H7 (cell line): Measurements from ENCODE around the gene CCNT1. TPM values are rescaled to one million over a fixed set of nuclear protein-coding genes. Genes with fewer than 3 reads are reported as not detected.
"Not testable (repeated sequence)": the region's sequence is repeated elsewhere in the genome, so short reads cannot be mapped to it uniquely, and the experiment has no call there.

Source experiments
- DNase-seq: peaks from one replicate; pipeline ENCODE4 v3.0.0; 2012
- H3K27me3 ChIP-seq: 2 replicates; pipeline ENCODE4 v1.6.0; 2011; ENCODE audit warnings: mild to moderate bottlenecking, low read length; ENCODE audit not compliant: control insufficient read depth, insufficient read depth
- H3K36me3 ChIP-seq: replicated peaks from 2 replicates; pipeline ENCODE4 v1.5.1; 2011; ENCODE audit warnings: low read length; ENCODE audit not compliant: control insufficient read depth, insufficient read depth
- H3K4me3 ChIP-seq: 2 replicates; pipeline ENCODE4 v1.5.1; 2011; ENCODE audit warnings: low read depth, mild to moderate bottlenecking, control low read depth, low read length, moderate library complexity; ENCODE audit not compliant: insufficient read depth
- total RNA-seq: library from RNA; depleted of rRNA; stranded (reverse); fragments of >200 nt; shearing (Covaris generic); gene quantifications from 2 replicates; pipeline ENCODE4 v1.2.3, GENCODE V29; 2014; rRNA removed

The CCNT1 gene
- total RNA-seq, result 25.6 and 37.4 TPM in 2 replicates

DNA sequence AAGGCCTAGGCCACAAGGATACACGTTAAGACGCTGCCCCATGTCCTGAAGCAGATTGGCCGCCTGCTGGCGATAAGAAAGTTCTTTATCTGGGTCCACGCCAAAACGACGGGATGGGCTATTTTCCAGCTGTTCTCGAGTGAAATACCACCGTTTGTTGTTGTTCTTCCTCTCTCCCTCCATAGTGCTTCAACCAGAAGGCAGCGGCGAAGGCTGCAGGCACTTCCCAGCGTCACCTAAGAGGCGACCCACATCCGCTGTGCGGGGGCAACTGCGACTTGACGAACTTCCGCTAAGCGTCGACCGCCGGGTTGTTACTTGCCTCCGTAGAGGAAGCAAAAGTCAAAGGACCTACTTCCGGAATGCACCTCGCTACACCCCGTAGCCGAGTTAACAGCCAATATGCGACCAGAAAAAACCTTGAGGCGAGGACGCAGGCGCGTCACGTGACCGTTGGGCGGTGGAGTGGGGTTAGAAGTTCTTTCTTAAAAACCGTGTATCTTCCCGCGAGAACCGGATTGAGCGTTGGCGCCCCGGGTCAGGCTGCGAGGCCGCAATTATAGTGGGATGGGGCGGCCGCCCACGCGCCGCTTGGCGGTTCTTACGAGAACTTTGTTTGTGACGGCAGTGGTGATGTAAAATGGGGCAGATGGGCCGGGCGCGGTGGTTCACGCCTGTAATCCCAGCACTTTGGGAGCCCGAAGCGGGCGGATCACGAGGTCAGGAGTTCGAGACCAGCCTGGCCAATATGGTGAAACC is at the start of gene CCNT1:
CCNT1 (minus strand) TSS at position 215 of the 759 bp plus-strand sequence; CDS start at position 183, 32 bp downstream.
- Histone ChIP-seq H3K4me3 (peak within 1 kb of the TSS; percentile 98), H3K27me3 (no peaks in the 10 kb centered on the region), H3K36me3 (peaks cover 6% of the 10 kb centered on the region)
- peak; percentile 97 for DNase-seq

DNA sequence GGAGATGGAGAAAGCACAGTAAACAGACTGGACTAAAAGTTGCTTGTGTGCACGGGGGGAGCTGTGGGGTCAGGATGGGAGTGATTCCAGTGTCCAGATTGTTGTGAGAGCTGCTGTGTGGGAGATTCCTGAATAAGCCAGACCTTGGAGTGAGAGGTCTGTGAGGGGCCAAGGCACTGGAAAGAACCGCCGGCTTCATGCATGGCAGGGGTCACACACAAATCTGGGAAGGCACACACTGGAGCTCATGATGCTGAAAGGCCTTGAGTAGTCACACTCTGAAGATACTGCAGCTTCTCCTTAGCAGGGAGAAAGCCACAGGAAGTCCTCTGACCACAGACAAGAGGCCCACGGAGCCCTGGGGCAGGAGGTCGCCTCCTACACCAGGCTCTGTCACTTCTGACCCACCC is 49.3 kb upstream of the CCNT1 start:
- no peak for DNase-seq
- no peaks in the 10 kb centered on the region for H3K36me3 ChIP-seq
- H3K27me3 ChIP-seq, result no peaks in the 10 kb centered on the region
- no peak overlapping the region for H3K4me3 ChIP-seq

DNA sequence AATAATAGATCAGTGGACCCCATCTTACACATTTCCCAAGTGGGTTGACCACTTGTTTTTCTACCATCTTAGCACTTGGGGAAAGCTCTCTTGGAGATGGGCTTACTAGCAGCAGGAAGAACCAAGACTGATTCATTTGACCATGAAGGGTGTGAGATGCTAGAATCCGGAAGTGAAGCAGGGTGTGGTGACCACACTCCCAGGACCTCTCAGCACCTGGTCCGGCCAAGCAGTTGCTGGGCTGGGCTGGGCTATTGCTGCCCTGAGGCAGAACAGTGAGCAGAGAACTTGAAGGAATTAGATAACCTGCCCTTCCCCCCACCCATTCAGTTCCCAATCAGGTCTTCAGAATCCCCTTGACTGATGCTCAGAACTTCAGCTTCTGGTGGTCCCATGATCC is 48.0 kb upstream of the CCNT1 start:
- DNase-seq, result no peak
- Histone ChIP-seq H3K36me3 (no peaks in the 10 kb centered on the region), H3K4me3 (no peak overlapping the region), H3K27me3 (no peaks in the 10 kb centered on the region)

DNA sequence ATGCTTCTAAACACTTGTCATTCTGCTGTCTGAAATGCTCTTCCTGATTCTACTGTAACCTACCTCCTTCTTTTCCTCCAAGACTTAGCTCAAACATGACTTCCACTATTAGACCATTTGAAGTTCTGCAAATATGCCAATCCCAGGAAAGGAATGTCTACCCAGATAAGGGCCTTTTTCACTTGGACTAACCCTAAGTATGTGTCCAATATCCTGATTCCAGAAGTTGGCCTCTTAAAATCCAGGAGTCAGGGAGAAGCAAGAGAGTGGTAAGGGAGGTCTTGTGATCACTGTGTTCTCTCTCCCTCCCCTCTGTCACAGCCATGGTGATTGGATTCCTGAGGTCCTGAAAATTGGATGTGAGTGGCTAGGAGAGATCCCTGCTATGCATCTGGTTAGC is 42.2 kb upstream of the CCNT1 start:
- DNase-seq, result no peak
- Histone ChIP-seq H3K36me3 (no peaks in the 10 kb centered on the region), H3K4me3 (no peak overlapping the region), H3K27me3 (no peaks in the 10 kb centered on the region)

DNA sequence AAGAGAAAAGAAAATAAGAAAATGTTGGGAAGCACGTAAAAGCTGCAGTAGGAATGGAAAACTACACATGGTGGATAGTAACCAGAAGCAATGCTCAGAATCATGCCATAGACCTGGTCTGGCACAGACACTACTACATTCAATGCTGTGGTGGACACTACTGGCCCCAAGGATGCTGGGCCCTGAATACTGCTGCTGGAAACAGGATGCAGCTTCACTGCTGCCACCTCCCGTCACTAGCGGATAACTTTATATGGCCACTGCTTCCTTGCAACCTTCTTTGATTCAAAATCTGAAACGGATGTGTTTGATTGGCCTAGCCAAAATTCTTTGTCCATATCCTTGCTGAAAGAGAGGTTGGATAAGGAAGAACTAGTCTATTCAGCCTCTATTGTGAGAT is 41.7 kb upstream of the CCNT1 start:
- H3K36me3 ChIP-seq, result no peaks in the 10 kb centered on the region
- H3K27me3 ChIP-seq, result no peaks in the 10 kb centered on the region
- no peak for DNase-seq
- no peak overlapping the region for H3K4me3 ChIP-seq

DNA sequence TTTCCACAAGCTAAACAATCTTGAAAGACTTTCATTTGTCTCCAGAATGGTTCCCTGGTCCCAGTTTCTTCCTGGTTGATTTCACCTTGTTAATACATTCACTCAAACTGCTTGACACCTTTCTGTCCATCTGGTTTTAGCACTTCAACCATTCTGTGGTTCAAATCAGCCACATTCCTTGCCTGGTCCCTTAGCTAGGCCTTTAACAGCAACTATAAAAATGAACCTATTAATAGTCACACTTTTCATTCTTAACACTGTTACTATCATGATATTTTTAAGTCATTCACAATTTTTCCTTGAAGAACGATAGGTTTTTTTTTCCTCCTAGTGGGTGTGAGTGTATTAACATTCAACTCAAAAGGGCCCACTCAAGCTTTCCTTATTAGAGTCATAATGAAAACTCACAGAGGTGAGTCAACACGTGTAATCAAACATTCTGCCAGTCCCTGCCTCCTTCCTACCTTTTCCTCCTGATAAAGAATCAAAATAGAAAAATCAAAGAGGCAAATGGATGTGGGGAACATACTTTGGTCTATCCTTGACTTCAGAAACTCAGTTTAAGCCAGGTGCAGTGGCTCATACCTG is 34.4 kb upstream of the CCNT1 start:
- DNase-seq, result no peak
- Histone ChIP-seq H3K36me3 (no peaks in the 10 kb centered on the region), H3K27me3 (no peaks in the 10 kb centered on the region), H3K4me3 (no peak overlapping the region)

DNA sequence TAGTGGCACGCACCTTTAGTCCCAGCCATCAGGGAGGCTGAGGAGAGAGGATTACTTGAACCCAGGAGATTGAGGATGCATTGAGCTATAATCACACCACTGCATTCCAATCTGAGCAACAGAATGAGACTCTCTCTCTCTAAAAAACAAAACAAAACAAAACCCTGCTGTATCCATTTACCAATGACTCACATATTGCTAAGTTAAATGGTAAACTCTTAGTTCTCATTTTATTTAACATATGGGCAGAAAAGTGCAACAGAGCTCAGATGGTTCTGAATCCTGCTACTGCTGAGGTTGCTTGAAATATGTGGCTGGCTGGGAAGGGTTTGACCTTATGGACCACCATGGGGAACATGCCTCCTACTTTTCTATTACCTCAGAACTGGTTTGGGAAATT is 33.7 kb upstream of the CCNT1 start:
- DNase-seq, result no peak
- H3K4me3 ChIP-seq, result no peak overlapping the region
- H3K36me3 ChIP-seq, result no peaks in the 10 kb centered on the region
- no peaks in the 10 kb centered on the region for H3K27me3 ChIP-seq

DNA sequence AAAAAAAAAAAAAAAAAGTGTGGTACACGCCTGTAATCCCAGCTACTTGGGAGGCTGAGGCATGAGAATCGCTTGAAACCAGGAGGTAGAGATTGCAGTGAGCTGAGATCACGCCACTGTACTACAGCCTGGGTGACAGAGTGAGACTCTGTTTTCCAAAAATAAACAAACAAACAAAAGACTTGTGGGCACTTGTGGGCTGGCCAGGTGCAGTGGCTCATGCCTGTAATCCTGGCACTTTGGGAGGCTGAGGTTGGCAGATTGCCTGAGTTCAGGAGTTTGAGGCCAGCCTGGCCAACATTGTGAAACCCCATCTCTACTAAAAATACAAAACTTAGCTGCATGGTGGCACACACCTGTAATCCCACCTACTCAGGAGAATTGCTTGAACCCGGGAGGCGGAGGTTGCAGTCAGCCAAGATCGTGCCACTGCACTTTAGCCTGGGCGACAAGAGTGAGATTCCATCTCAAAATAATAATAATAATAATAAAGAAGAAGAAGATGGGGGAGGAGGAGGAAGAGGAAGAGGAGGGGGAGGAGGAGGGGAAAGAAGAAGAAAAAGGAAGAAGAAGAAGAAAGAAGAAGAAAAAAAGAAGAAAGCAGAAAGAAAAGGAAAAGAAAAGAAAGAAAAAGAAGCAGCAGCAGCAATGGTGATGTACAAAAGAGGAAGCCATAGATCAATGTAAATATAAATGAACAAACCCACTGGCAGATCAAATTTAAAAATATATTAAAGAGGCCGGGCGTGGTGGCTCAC is 27.9 kb upstream of the CCNT1 start:
- H3K36me3 ChIP-seq, result no peaks in the 10 kb centered on the region
- no peaks in the 10 kb centered on the region; the same call in 1 of the 2 replicates for H3K27me3 ChIP-seq
- DNase-seq, result no peak
- no peak overlapping the region for H3K4me3 ChIP-seq

DNA sequence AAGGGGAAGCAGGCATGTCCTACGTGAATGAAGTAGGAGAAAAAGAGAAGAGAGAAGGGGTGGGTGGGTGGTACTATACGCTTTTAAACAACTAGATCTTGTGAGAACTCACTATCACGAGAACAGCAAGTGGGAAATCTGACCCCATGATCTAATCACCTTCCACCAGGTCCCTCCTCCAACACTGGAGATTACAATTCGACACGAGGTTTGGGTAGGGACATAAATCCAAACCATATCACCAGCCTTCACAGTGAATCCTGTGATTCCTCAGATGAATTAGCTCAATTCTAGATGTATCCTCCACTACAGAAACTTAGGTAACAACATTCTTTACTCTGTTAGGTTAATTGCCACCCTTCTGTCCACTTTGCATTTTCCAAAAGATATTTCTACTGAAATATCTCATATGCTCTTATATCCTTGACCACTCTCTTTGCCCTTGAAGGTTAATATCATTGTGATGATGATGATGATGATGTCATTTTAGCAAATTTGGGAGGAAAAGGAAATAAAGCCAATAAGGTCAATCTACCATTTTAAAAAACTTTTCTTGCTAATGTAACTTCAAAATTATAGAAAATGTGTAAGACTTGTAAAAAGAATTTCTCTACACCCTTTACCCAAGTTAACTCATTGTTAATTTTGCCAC is 23.2 kb upstream of the CCNT1 start:
- no peaks in the 10 kb centered on the region; the same call in 1 of the 2 replicates for H3K27me3 ChIP-seq
- no peaks in the 10 kb centered on the region for H3K36me3 ChIP-seq
- H3K4me3 ChIP-seq, result no peak overlapping the region
- no peak for DNase-seq

DNA sequence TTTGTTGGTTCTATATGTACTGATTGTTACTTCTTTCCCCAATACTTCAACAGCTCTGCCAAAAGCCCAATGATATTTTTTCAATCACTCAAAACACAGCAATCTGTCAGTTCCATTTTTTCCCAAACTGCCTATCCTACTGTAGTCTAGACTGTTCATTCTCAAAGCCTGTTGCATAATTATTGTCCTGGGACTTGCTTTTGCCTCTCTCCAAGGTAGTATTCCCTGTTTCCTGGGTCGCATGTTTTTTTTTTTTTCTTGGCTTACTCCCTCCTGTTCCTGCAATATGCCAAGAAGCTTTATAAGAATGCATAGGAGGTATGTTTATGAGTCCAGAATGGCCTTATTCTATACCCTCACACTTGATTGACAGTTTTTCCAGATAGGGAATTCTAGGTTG is 19.9 kb upstream of the CCNT1 start:
- Histone ChIP-seq H3K27me3 (no peaks in the 10 kb centered on the region; the same call in 1 of the 2 replicates), H3K4me3 (no peak overlapping the region), H3K36me3 (no peaks in the 10 kb centered on the region)
- DNase-seq, result no peak

DNA sequence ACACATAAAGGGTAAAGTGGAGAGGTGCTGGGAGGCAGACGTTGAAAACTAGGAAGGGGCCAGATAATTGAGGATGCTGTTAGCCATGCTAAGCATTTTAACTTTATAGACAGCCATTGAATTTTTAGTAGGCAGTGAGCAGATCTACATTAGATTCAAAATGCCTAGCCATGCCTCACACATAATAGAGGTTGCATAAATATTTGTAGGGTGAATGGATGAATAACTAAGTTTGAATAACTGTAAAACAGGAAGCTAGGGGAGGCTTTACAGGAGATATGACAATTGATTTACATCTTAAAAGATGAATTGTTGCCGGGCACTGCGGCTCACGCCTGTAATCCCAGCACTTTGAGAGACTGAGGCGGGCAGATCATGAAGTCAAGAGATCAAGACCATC is 12.3 kb upstream of the CCNT1 start:
- H3K4me3 ChIP-seq, result no peak overlapping the region
- H3K36me3 ChIP-seq, result no peaks in the 10 kb centered on the region

DNA sequence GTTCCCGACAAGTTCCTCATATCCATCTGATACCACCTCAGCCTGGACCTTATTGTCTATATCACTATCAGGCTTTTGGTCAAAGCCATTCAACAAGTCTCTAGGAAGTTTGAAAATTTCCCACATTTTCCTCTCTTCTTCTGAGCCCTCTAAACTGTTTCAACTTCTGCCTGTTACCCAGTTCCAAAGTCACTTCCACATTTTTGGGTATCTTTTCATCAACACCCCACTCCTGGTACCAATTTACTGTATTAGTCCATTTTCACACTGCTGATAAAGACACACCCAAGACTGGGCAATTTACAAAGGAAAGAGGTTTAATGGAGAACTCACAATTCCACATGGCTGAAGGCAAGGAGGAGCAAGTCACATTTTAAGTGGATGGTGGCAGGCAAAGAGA is 4.2 kb upstream of the CCNT1 start:
- DNase-seq, H3K36me3 ChIP-seq, H3K4me3 ChIP-seq, H3K27me3 ChIP-seq: not testable (repeated sequence)

More for the DNA sequence above, 12.3 kb upstream of the CCNT1 start:
- no peaks in the 10 kb centered on the region for H3K27me3 ChIP-seq
- DNase-seq, result no peak

DNA sequence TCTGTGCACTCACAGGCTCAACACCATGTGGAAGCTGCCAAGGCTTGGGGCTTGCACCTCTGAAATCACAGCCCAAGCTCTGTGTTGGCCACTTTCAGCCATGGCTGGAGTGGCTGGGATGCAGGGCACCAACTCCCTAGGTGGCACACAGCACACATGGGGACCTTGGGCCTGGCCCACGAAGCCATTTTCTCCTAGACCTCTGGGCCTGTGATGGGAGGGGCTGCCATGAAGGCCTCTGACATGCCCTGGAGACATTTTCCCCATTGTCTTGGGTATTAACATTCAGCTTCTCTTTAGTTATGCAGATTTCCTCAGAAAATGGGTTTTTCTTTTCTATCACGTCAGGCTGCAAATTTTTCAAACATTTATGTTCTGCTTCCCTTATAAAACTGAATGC is 3.7 kb upstream of the CCNT1 start:
- H3K27me3 ChIP-seq, DNase-seq, H3K36me3 ChIP-seq, H3K4me3 ChIP-seq: not testable (repeated sequence)

DNA sequence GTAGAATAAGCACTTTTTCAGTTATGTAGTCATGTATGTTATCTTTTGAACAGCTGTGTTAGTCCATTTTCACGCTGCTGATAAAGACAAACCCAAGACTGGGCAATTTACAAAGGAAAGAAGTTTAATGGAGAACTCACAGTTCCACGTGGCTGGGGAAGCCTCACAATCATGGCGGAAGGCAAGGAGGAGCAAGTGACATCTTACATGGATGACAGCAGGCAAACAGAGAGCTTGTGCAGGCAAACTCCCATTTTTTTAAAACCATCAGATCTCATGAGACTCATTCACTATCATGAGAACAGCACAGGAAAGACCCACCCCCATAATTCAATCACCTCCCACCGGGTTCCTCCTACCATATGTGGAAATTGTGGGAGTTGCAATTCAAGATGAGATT is 2.5 kb upstream of the CCNT1 start:
- H3K27me3 ChIP-seq, DNase-seq, H3K4me3 ChIP-seq, H3K36me3 ChIP-seq: not testable (repeated sequence)
